Lower leg skin (tissue), 4 donors: ENCODE data around the gene DIP2C. TPM values are rescaled to one million over a fixed set of nuclear protein-coding genes. Genes with fewer than 3 reads are reported as not detected.

Experiments
- DNase-seq, 2 donors: peaks; one replicate each; pipeline ENCODE4 v3.0.0-alpha.2; 2019; ENCODE audit warnings: low spot score in 2 of 2
- H3K4me3 ChIP-seq: fragments of 200-600 bp; sonication (generic); 2 replicates; pipeline ENCODE4 v1.5.1; 2017; ENCODE audit warnings: mild to moderate bottlenecking, low read depth; ENCODE audit not compliant: poor library complexity, severe bottlenecking
- CTCF ChIP-seq, 3 donors: fragments of 450-650 bp; IDR thresholded peaks; one replicate each; pipeline ENCODE4 v1.5.1; 2016; ENCODE audit warnings: antibody characterized with exemption in 3 of 3, mild to moderate bottlenecking in 3 of 3, moderate library complexity in 2 of 3
- POLR2A ChIP-seq, 2 donors: fragments of 450-650 bp; IDR thresholded peaks; one replicate each; pipeline ENCODE4 v1.6.1; 2016 to 2017; ENCODE audit warnings: antibody characterized with exemption in 2 of 2, mild to moderate bottlenecking in 1 of 2, moderate library complexity in 1 of 2
- WGBS, 2 donors: methylation state at CpG; one replicate each; pipeline ENCODE4 v1.1.5; 2018; 5-methylcytosine and 5-hydroxymethylcytosine counted together
- intact Hi-C: fragments of 100-400 bp; cut with DNase I; formaldehyde crosslinking; loops from one replicate; pipeline ENCODE4 v1.15.0; 2023; ENCODE audit warnings: low total_unique reads
- total RNA-seq, 4 donors: library from RNA; depleted of rRNA; stranded (reverse); fragments of >200 nt; gene quantifications; one replicate each; pipeline ENCODE4 v1.1.0, GENCODE V29; 2016

The DIP2C gene
- total RNA-seq, 4 donors from 2014 or later = 6.2 to 14.7 (median 10.6) TPM

DNA sequence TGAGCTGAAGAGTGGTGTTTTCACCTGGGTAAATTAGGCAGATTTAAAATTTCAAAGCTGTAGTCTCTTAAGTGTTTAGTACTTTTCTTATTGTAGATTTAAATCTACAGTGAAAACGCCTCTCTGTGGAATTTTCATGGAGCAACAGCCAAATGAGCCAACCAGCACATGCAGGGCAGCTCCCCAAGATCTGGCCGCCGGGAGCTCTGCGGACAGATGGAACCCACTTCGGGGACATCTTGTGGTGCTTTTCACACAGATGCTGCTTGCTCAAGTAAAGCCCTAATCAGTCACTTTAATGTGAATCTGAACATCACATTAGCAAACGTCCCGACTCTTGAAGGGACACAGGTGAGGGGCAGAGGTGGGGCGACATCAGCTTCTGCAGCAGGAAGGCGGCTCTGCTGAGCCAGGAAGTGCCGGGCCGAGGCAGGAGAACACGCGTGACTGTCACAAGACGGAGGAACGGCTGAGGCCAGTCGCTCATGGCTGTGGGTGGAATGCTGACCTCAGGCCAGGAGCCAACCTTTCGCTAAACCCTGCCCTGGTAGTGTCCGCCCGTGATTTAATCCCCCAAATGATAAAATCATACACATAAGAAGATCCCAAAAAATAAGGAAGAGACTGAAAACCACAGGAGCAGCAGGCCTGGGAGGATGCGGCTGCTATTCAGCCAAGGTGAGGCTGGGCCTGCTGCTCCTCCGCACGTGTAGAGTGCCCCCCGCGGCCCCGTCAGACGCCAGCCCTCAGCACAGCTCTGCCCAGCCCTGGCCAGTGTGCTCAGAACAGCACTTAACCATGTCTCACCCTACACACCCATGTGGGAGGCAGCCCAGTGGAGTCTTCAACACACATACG is 297.4 kb downstream of the DIP2C start:
- 78 to 83% methylated on average over 27 of the region's 27 CpGs for WGBS, 2 donors
- intact Hi-C loops = no loop called here
- TF ChIP-seq CTCF (IDR thresholded peaks at IDR 0.05) (no peak), POLR2A (IDR thresholded peaks at IDR 0.05) (no peak)
- peak in 1 of 2 donors; percentile 86 for DNase-seq
- no peak overlapping the region for H3K4me3 ChIP-seq

DNA sequence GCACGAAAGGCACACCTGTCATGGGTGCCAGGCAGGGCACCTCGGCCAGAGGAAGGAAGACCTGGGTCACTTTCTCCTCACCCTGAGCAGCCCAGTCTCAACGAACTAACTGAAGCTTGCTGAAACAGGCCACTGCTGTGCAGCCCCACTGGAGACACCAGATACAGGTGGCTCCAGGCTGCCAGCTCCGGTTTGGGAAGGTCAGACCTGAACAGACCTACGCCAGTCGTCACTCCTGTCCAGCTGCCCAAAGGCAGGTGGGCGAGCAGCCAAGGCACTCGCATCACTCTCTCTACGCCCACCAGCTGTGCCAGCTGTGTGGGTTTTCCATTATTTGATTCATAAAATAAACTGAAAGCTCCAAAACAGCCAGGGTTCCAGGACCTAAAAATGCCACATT is 298.2 kb downstream of the DIP2C start:
- TF ChIP-seq CTCF (IDR thresholded peaks at IDR 0.05) = no peak
- no peak for TF ChIP-seq POLR2A (IDR thresholded peaks at IDR 0.05)
- peak in 1 of 2 donors; percentile 82 for DNase-seq
- intact Hi-C loops = no loop called here
- WGBS, 2 donors = 65% methylated on average over 9 of the region's 9 CpGs
- H3K4me3 ChIP-seq = no peak overlapping the region

DNA sequence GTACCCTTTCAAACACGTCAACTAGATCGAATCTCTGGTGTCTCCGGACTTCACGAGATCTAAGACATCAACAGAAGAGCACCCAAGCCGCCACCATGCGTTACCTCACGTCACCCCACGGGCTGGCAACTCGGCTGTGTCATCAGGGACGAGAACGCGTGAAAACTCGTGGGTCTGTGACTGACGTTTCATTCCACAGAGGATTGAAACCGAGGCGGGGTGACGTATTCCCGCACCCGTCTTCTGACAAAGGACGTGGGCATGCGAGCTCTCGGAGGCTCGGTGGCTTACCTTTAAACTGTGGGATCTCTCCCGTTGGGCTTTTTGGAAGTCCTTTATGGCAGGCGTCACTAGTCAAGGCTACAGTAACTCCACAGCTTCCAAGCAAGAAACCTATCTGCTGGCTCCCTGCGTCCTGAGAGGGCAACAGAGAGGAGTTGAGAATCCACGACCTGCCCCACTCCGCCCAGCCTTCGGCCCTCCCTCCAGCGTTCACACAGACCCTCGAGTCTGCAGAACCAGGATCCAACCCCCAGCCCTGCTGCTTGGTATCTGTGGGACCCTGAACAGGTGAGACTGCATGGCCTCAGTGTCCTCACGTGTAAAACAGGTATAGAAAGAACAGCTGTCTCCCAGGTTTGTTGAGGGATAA is 298.9 kb downstream of the DIP2C start:
- intact Hi-C loops = no loop called here
- DNase-seq = peak in 1 of 2 donors; percentile 78
- no peak overlapping the region for H3K4me3 ChIP-seq
- no peak for TF ChIP-seq POLR2A (IDR thresholded peaks at IDR 0.05)
- TF ChIP-seq CTCF (IDR thresholded peaks at IDR 0.05) = no peak
- WGBS, 2 donors = 92% methylated on average over 32 of the region's 32 CpGs

DNA sequence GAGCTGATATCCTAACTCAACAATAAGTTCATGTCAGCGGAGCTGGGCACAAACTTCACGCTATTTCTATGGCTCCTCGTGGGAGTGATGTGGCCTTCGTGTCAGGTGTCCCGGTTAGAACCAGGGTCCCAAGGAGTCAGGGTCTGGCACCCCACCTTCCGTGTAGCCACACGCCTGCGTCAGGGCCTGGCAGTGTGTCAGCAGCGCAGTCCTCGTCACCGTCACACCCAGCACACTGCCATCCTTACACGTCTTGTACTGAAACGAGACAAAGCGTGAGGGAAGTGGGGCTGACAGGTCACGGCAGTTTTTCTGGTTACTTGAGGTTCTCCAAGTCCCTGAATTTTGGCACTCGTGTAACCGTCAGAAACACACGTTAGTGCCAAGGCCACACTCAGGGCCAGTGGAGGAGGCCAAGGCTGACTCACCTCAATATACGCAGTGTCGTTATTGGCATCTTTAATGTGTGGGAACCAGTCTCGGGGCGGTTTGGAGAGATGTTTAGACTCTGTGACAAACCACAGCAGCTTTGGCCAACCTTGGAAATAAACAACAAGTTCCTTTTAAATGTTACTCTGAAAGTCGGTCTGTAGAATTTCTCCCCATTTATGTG is 299.5 kb downstream of the DIP2C start:
- WGBS, 2 donors = 88 to 90% methylated on average over 23 of the region's 23 CpGs
- DNase-seq = peak in 1 of 2 donors; percentile 73
- no peak for TF ChIP-seq POLR2A (IDR thresholded peaks at IDR 0.05)
- no peak for TF ChIP-seq CTCF (IDR thresholded peaks at IDR 0.05)
- intact Hi-C loops = no loop called here
- H3K4me3 ChIP-seq = no peak overlapping the region

DNA sequence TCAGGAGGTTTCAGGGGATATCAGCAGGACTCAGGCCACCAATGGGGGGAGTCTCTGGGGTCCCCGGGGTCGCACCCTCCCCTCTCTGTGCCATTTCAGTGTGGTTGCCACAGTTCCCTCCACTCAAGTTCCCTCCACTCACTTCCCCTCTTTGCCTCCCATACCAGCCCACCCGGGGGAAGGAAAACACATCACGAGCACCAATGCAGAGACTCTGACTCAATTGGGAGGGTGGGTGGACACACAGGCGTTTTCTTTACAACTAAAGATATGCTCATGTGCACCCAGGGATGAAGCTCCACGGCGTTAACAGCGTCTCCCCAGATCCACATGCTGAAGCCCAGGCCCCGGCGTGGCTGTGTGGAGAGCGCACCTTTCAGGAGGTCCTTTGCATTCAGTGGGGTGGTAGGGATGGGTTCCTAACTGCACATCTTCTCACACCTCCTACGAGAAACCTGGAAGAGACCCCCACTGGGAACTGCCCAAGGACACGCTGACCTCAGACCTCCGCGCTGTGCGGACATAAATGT is 300.1 kb downstream of the DIP2C start:
- intact Hi-C loops = no loop called here
- WGBS, 2 donors = 91 to 97% methylated on average over 14 to 16 of the region's 16 CpGs
- DNase-seq = peak in 1 of 2 donors; percentile 73
- TF ChIP-seq POLR2A (IDR thresholded peaks at IDR 0.05) (no peak), CTCF (IDR thresholded peaks at IDR 0.05) (no peak)
- H3K4me3 ChIP-seq = no peak overlapping the region
